Measurements from ENCODE around the gene ADGRG1.

Gene ADGRG1

DNA sequence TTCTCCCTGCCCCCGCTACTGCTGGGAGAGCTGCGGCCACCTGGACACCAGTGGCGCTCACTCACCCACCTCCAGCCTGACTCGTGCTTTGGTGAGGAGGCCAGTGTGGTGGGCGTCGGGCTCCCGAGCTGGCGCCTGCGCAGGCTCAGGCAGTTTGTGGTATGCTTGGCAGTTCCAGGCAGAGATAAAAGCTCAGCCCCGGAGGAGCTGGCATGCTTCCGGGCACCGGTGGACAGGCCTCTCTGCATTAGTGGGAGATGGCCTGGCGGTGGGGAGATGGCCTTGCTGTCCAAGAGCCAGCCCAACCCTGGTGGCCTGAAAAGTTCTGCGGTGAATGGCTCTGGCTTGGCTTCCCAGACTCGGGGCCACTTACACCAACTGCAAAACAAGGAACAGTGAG lies 4.1 kb downstream of the ADGRG1 start:
- Histone ChIP-seq H3K9ac (ENCODE audit: low read length) (no peak overlapping the region), H3K9me3 (ENCODE audit: control insufficient read depth, low read length) (no peaks in the 10 kb centered on the region), H3K27me3 (replicated peaks; ENCODE audit: control insufficient read depth, insufficient read depth, low read length) (no peaks in the 10 kb centered on the region), H3K4me1 (ENCODE audit: control insufficient read depth, insufficient read depth, low read length) (peaks cover 38% of the 10 kb centered on the region), H3K4me3 (ENCODE audit: low read length) (no peak overlapping the region), H3K36me3 (ENCODE audit: control insufficient read depth, insufficient read depth, low read length, severe bottlenecking) (no peaks in the 10 kb centered on the region)
- no peak for DNase-seq (ENCODE audit: low read depth)

DNA sequence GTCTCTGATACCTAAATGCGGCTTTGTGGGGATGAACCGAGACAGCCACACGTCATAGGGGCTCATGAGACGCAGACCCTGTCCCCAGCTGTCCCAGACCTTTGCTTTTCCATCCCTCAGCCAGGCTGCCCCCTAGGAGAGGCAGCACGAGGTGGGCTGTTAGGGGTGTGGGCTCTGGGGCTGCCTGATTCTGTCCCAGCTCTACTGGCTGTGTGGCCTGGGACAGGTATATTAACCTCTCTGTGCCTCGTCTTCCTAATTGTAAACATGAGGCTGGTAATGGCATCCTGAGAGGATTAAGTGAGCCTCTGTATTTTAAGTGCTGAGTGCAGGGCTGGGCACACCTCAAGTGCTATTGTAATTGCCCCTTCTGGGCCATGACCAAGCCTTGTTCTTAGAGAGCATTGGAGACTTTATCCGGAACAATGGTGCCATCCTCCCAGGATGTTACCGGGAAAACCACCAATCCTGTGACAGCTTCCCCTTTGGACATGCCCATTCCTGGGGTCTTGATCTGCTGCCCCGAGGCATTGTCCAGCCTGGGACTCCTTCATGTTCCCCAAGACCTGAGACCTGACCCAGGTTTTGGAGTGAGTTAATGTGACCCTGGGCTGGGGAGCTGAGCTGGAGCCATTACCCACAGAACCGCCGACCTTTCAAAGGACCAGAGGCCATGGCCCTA lies 5.1 kb downstream of the ADGRG1 start:
- peaks cover 38% of the 10 kb centered on the region for H3K4me1 ChIP-seq (ENCODE audit: control insufficient read depth, insufficient read depth, low read length)
- no peaks in the 10 kb centered on the region for H3K9me3 ChIP-seq (ENCODE audit: control insufficient read depth, low read length)

DNA sequence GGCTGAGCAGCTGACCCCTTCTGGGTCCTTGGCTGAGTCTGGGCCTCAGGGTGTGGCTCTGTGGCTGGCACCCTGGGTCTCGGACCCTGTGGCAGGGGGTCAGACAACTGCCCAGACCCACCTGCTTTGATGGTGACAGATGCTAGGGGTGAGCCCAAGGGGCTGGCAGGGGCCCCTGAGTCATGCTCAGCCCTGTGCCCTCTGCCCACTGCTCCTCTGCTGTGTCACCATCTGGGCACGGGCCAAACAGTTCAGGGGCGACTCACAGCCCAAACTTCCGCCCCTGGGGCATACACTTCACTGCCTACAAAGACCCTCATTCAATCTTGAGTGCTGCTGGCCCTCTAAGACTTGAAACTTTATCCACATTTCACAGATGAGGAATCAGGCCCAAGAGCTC lies 5.7 kb downstream of the ADGRG1 start:
- no peak for DNase-seq (ENCODE audit: low read depth)

More for the DNA sequence above, 5.1 kb downstream of the ADGRG1 start:
- no peak for DNase-seq (ENCODE audit: low read depth)
- Histone ChIP-seq H3K4me3 (ENCODE audit: low read length) (no peak overlapping the region), H3K27me3 (replicated peaks; ENCODE audit: control insufficient read depth, insufficient read depth, low read length) (no peaks in the 10 kb centered on the region), H3K36me3 (ENCODE audit: control insufficient read depth, insufficient read depth, low read length, severe bottlenecking) (no peaks in the 10 kb centered on the region), H3K9ac (ENCODE audit: low read length) (no peak overlapping the region)

DNA sequence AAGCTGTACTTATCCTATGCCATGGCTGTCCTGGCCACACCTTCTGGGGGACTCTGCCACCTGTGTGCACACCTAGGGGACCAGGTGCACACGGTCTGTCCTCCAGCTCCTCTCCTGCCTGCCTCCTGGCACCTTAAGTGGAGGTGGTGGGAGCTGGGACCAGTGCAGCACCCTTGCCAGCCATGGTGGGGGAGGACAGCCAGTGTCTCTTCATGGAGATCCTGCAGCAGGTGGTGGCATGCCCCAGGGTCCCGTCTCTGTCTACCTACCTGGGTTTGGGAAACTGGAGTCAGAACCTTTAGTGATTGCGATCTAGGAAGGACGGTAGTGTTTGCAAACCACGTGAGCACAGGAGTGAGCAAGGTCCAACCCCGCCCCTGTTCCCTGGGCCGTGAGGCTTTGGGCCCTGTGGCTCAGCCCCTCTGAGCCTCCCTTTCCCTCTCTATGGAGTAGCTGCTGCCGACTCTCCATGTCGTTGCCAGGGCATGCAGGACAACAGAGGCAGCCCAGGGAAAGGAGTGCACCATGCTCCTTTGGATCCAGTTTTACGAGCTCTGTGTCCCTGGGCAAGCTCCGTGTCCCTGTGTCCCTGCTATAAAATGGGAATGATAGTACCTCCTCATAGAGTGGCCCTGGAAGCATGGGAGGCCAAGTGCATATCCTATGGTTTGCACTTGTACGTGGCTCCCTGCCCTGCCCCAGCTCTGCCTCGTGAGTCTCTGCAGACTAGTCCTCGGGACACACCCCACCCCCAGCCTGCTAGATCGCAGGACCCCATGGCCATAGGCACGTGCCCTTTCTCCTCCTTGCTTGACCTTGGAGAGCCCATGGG lies 7.1 kb downstream of the ADGRG1 start:
- H3K27me3 ChIP-seq (replicated peaks; ENCODE audit: control insufficient read depth, insufficient read depth, low read length): no peaks in the 10 kb centered on the region
- H3K9ac ChIP-seq (ENCODE audit: low read length): no peak overlapping the region
- no peaks in the 10 kb centered on the region for H3K9me3 ChIP-seq (ENCODE audit: control insufficient read depth, low read length)
- no peaks in the 10 kb centered on the region for H3K36me3 ChIP-seq (ENCODE audit: control insufficient read depth, insufficient read depth, low read length, severe bottlenecking)
- peaks cover 33% of the 10 kb centered on the region for H3K4me1 ChIP-seq (ENCODE audit: control insufficient read depth, insufficient read depth, low read length)
- H3K4me3 ChIP-seq (ENCODE audit: low read length): no peak overlapping the region
- DNase-seq (ENCODE audit: low read depth): no peak

More for the DNA sequence above, 5.7 kb downstream of the ADGRG1 start:
- Histone ChIP-seq H3K4me1 (ENCODE audit: control insufficient read depth, insufficient read depth, low read length) (peaks cover 33% of the 10 kb centered on the region), H3K4me3 (ENCODE audit: low read length) (no peak overlapping the region), H3K9me3 (ENCODE audit: control insufficient read depth, low read length) (no peaks in the 10 kb centered on the region), H3K27me3 (replicated peaks; ENCODE audit: control insufficient read depth, insufficient read depth, low read length) (no peaks in the 10 kb centered on the region), H3K36me3 (ENCODE audit: control insufficient read depth, insufficient read depth, low read length, severe bottlenecking) (no peaks in the 10 kb centered on the region), H3K9ac (ENCODE audit: low read length) (no peak overlapping the region)

DNA sequence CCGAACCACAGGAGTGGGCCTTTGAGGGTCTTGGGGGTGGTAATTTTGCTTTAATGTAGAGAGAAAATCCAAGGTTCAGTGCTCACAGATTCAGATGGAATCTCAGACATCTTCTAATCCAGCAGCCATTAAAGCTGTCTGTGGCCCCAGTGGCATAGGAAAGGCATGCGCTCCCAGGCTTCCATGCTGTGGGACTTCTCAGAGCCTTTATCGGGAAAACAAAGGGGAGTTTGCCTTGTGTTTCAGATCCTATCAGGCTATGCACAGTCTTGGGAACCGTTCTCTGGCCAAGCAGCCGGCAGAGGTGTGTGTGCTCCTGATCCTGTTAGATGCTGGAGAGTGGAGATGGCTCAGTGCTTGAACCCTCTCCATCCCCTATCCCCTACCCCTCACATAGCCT lies 7.8 kb downstream of the ADGRG1 start:
- H3K4me3 ChIP-seq (ENCODE audit: low read length): no peak overlapping the region
- H3K9me3 ChIP-seq (ENCODE audit: control insufficient read depth, low read length): no peaks in the 10 kb centered on the region
- no peaks in the 10 kb centered on the region for H3K27me3 ChIP-seq (replicated peaks; ENCODE audit: control insufficient read depth, insufficient read depth, low read length)
- no peaks in the 10 kb centered on the region for H3K36me3 ChIP-seq (ENCODE audit: control insufficient read depth, insufficient read depth, low read length, severe bottlenecking)
- no peak overlapping the region for H3K9ac ChIP-seq (ENCODE audit: low read length)
- DNase-seq (ENCODE audit: low read depth): no peak
- peaks cover 33% of the 10 kb centered on the region for H3K4me1 ChIP-seq (ENCODE audit: control insufficient read depth, insufficient read depth, low read length)

DNA sequence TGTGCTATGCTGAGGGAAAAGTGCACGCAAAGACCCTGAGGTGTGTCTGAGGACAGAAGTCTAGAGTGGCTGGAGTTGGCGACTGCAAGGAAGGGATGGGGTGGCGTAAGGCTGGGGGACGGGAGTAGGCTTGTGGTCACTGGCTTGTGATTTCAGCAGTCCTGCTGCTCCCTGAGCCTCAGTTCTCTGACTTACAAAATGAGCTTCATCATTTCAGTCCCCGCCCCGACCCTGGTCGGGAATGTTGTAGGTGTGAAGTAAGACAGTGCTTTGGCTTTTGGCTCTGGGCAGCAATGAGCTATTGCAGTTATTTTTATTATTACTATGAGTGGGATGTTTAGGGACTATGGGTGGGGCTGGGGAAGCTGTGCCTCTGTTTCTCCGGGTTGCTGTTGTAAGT lies 8.6 kb downstream of the ADGRG1 start:
- Histone ChIP-seq H3K27me3 (replicated peaks; ENCODE audit: control insufficient read depth, insufficient read depth, low read length) (no peaks in the 10 kb centered on the region), H3K9ac (ENCODE audit: low read length) (peak overlapping the region; percentile 57), H3K9me3 (ENCODE audit: control insufficient read depth, low read length) (no peaks in the 10 kb centered on the region), H3K36me3 (ENCODE audit: control insufficient read depth, insufficient read depth, low read length, severe bottlenecking) (no peaks in the 10 kb centered on the region), H3K4me1 (ENCODE audit: control insufficient read depth, insufficient read depth, low read length) (peaks cover 33% of the 10 kb centered on the region), H3K4me3 (ENCODE audit: low read length) (peak overlapping the region; percentile 7)
- DNase-seq (ENCODE audit: low read depth): peak; percentile 14

DNA sequence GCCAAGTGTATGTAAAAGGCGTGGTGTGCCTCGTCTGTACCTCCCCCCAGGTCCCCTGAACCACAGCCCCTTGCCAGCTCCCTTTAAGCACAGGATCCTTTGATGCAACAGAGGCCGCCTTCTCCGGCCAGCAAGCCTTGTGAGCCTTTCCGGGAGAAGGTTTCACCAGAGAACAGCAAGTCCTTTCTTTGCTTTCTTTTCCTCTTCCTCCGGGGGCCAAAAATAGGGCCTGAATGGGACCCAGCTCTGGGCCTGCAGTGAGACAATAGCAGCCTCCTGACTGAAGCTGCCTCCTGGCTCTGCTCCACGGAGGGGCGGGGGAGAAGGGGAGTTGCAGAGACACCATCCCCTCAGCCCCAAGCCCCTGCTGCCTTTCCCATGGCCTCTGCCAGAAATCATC lies 9.0 kb downstream of the ADGRG1 start:
- Histone ChIP-seq H3K36me3 (ENCODE audit: control insufficient read depth, insufficient read depth, low read length, severe bottlenecking) (no peaks in the 10 kb centered on the region), H3K9me3 (ENCODE audit: control insufficient read depth, low read length) (no peaks in the 10 kb centered on the region), H3K27me3 (replicated peaks; ENCODE audit: control insufficient read depth, insufficient read depth, low read length) (no peaks in the 10 kb centered on the region), H3K4me3 (ENCODE audit: low read length) (peak overlapping the region; percentile 7), H3K4me1 (ENCODE audit: control insufficient read depth, insufficient read depth, low read length) (peaks cover 33% of the 10 kb centered on the region), H3K9ac (ENCODE audit: low read length) (peak overlapping the region; percentile 57)
- peak; percentile 11 for DNase-seq (ENCODE audit: low read depth)

DNA sequence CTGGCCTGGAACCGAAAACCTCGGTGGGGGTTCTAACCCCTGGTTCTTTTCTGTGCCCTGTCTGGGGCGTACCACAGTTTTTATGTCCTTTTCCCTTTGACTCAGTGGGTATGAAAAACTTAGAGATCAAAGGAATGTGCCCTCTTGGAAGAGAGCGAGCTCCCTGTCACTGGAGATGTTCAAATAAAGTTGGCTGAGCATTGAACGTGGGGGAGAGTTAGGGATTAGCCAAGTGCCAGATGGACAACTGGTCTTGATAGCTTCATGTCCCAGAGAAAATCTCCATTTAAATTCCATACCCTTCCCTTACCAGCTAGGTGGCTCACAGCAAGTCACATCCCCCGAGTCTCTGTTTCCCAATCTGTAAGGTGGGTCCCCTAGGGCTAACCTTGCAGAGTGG lies 9.5 kb downstream of the ADGRG1 start:
- H3K4me1 ChIP-seq (ENCODE audit: control insufficient read depth, insufficient read depth, low read length): peaks cover 35% of the 10 kb centered on the region
- H3K27me3 ChIP-seq (replicated peaks; ENCODE audit: control insufficient read depth, insufficient read depth, low read length): no peaks in the 10 kb centered on the region
- peak overlapping the region; percentile 57 for H3K9ac ChIP-seq (ENCODE audit: low read length)
- H3K9me3 ChIP-seq (ENCODE audit: control insufficient read depth, low read length): no peaks in the 10 kb centered on the region
- H3K4me3 ChIP-seq (ENCODE audit: low read length): peak overlapping the region; percentile 7
- H3K36me3 ChIP-seq (ENCODE audit: control insufficient read depth, insufficient read depth, low read length, severe bottlenecking): no peaks in the 10 kb centered on the region
- no peak for DNase-seq (ENCODE audit: low read depth)

DNA sequence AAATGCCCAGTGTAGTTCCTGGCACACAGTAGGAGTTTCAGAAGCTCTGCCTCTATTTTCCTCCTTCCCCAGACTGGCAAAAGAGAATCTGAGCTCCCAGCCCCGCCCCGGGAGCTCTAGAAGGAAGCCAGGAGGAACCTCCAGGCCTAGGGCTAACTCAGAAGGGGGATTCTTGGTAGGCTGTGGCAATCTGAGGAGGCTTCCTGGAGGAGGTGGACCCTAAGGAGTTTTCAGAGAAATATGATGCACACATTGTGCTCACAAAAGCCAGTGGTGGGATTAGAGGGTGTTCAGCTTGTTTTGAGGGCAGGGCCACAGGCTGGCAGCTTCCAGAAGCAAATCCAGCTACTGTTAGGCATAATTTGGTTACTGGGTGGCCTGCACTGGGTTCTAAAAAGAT lies 10.0 kb downstream of the ADGRG1 start:
- H3K36me3 ChIP-seq (ENCODE audit: control insufficient read depth, insufficient read depth, low read length, severe bottlenecking): no peaks in the 10 kb centered on the region
- H3K4me3 ChIP-seq (ENCODE audit: low read length): no peak overlapping the region
- no peaks in the 10 kb centered on the region for H3K9me3 ChIP-seq (ENCODE audit: control insufficient read depth, low read length)
- DNase-seq (ENCODE audit: low read depth): no peak
- H3K9ac ChIP-seq (ENCODE audit: low read length): no peak overlapping the region
- H3K27me3 ChIP-seq (replicated peaks; ENCODE audit: control insufficient read depth, insufficient read depth, low read length): no peaks in the 10 kb centered on the region
- peaks cover 40% of the 10 kb centered on the region for H3K4me1 ChIP-seq (ENCODE audit: control insufficient read depth, insufficient read depth, low read length)

DNA sequence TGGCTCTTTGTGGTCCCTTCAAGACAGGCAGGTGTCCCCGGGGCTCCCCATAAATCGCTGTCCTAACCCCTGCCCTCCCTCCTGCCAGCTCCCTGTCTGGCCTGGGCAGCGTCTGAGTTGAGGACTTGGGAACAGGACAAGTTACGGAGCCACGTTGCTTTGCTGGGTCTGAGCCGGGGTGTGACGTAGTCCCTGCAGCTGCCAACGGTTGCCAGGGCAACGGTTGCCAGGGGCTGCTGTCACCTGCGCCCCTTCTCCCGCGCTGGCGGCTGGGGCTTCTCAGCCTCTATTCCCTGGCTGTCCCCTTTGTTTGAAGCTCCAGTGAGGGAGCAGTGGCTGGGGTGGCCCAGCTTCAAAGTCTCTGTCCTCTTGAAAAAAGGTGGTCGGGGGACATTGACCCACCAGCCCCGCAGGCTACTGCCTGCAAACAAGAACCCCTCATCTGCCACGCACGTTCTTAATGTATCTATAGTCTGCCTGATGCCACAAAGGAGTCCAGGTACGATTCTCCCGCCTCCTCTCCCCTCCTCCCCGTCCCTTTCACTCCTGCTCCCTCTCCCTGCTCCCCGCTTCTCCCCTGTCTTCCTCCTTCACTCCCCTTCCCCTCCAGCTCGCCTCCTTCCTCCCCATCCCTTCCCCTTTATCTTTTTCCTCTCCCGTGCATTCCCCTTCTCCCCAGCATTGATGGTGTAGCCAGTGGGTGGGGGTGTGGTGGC lies 10.9 kb downstream of the ADGRG1 start:
- peaks cover 34% of the 10 kb centered on the region for H3K4me1 ChIP-seq (ENCODE audit: control insufficient read depth, insufficient read depth, low read length)
- DNase-seq (ENCODE audit: low read depth): no peak

DNA sequence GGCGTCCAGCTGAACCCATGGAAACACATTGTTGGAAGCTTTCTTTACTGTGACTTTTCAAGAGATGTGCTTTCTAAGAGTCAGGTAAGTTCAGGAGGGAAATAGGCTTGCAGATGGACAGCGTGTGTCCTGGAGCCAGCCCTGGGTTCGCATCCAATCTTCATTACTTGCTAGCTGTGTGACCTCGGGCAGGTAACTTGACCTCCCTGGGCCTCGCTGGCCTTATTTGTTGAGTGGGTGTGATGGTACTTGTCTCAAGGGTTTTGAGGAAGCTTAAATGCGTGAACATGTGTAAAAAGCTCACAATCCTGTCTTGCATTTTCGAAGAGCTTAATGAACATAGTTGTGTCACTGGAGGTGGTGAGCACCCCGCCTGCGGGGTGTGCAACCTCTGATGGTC lies 11.8 kb downstream of the ADGRG1 start:
- H3K4me1 ChIP-seq (ENCODE audit: control insufficient read depth, insufficient read depth, low read length): peaks cover 32% of the 10 kb centered on the region
- no peaks in the 10 kb centered on the region for H3K27me3 ChIP-seq (replicated peaks; ENCODE audit: control insufficient read depth, insufficient read depth, low read length)
- H3K9ac ChIP-seq (ENCODE audit: low read length): no peak overlapping the region
- DNase-seq (ENCODE audit: low read depth): no peak
- no peaks in the 10 kb centered on the region for H3K36me3 ChIP-seq (ENCODE audit: control insufficient read depth, insufficient read depth, low read length, severe bottlenecking)
- H3K9me3 ChIP-seq (ENCODE audit: control insufficient read depth, low read length): no peaks in the 10 kb centered on the region
- H3K4me3 ChIP-seq (ENCODE audit: low read length): no peak overlapping the region

More for the DNA sequence above, 10.9 kb downstream of the ADGRG1 start:
- no peak overlapping the region for H3K4me3 ChIP-seq (ENCODE audit: low read length)
- no peak overlapping the region for H3K9ac ChIP-seq (ENCODE audit: low read length)
- H3K36me3 ChIP-seq (ENCODE audit: control insufficient read depth, insufficient read depth, low read length, severe bottlenecking): no peaks in the 10 kb centered on the region
- no peaks in the 10 kb centered on the region for H3K27me3 ChIP-seq (replicated peaks; ENCODE audit: control insufficient read depth, insufficient read depth, low read length)
- H3K9me3 ChIP-seq (ENCODE audit: control insufficient read depth, low read length): no peaks in the 10 kb centered on the region
